Suppressor macrophage treated with lipopolysaccharide for 1 hour (primary cell): ENCODE data around the gene BRF1.
A peak's percentile ranks its signal among the peaks of the same experiment; 100 is the strongest.
"Not testable (repeated sequence)": the region's sequence is repeated elsewhere in the genome, so short reads cannot be mapped to it uniquely, and the experiment has no call there.

ENCODE experiments used
- DNase-seq, 3 donors: peaks; one replicate each; pipeline ENCODE4 v3.0.0-alpha.2; 2020 to 2022

BRF1 gene

GRCh38 chr14:105287249-105288102, 13.3 kb downstream of the BRF1 start:
- DNase-seq: no peak

GRCh38 chr14:105286759-105287144, 14.0 kb downstream of the BRF1 start:
- no peak for DNase-seq

GRCh38 chr14:105285174-105285573, 15.6 kb downstream of the BRF1 start:
- DNase-seq: no peak

DNA sequence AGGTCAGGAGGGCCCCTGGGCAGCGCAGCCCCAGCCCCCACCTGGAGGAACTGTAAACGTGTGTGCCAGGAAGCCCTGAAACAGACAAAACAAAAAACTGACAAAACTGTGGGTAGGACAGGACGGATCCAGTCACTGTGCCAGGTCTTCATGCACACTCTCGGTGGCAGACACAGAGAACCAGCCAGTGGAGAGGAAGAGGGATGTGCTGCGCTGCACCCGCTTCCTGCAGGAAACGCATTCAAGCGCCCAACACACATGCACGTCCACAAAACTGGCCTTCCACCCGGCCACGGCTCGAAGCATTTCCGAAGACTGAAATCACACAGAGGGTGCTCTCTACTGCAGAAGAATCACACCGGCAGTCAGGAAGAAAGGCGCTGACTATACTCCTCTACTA, 16.9 kb downstream of the BRF1 start:
- DNase-seq: no peak

- no peak for DNase-seq
These were observed 17.8 kb downstream of the BRF1 start for GRCh38 chr14:105283028-105283427.

DNA sequence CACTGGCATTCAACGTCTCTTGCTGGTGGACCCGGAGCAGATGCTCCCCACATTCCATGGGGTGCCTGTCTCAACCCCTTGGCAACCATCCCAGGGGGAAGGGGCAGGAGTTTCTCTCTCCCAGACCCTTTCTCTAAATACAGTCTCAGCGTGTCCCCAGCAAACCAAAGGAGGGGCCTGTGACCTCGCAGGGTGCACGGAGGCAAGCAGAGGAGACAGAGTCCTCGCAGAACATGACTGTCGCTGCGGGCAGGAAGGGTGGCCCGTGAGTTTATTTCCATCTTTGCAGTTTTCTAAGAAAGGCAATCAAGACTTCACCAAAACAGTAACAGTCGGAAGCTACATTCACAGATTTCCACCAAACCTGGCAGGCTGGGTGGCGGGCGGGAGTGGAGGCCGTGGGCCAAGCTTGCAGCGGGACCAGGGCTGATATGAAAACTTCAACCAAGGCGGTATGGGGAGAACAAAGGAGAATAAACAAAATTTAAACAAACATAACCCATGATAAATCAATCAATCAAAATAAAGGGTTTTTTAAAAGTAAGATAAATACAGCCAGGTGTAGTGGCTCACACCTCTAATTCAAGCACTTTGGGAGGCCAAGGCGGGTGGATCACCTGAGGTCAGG, 18.6 kb downstream of the BRF1 start:
- DNase-seq: no peak

DNA sequence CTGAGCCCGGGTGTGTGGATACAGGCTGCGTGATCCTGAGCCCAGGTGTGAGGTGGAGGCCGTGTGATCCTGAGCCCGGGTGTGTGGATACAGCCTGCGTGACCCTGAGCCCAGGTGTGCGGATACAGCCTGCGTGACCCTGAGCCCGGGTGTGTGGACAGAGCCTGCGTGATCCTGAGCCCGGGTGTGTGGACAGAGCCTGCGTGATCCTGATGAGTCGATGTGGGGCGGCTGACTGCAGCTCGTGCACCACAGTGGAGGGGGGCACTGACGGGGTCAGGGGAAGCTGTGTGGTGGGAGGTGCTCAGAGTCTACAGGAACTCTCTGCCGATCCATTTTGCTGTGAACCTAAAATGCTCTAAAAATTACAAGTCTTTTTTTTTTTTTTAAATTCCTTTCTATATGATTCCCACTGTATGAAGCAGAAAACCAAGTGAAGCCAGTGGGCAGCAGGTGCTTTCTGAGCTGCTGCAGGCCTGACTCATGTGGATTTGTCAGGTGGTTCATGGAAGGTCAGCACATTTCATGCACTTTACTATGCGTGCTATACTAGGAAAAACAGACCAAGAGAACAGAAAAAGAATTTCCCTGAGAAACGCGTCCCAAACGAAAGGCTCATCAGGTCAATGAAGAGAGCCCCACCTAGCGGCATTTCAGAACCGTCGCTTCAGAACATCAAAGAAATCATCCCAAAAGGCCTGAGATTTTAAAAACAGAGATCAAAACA, 19.3 kb downstream of the BRF1 start:
- peak; percentile 51 to 60 (median 60) for DNase-seq

- DNase-seq: no peak
These were observed 20.3 kb downstream of the BRF1 start for GRCh38 chr14:105280525-105280924.

GRCh38 chr14:105279642-105280361, 21.0 kb downstream of the BRF1 start:
- no peak for DNase-seq

DNA sequence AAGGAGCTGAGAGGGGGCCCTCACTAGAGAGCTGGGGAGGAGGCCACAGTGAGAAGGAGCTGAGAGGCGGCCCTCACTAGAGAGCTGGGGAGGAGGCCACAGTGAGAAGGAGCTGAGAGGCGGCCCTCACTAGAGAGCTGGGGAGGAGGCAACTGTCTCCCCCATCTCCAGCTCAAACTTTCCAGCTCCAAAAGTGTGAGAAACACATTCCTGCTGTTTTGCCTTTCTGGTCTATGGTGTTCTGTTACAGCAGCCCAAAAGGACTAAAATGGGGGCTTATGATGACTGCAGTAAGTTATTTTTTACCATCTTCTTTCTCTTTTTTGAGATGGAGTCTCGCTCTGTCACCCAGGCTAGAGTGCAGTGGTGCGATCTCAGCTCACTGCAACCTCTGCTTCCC, 23.4 kb downstream of the BRF1 start:
- DNase-seq: not testable (repeated sequence)

- DNase-seq: no peak
These were observed 25.4 kb downstream of the BRF1 start for GRCh38 chr14:105275267-105275946.

GRCh38 chr14:105274637-105275036, 26.2 kb downstream of the BRF1 start:
- no peak for DNase-seq

DNA sequence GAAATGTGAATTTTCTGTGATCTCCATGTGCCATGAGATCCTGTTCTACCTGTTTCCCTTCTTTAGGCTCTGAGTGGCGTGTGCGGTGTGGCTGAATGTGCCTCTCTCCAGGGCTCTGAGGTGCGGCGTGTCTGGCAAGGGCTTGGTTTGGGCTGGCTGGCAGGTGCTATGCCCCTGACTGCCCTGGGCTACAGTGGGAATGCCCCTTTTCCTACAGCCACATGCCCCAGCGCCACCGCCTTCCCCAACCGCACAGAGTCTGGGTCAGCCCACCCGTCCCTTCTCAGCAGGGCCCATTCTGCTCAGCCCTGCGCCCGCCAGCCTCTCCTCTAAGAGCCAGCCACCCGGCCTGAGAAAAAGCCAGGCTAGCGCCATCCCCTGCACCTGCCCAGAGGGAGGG, 27.7 kb downstream of the BRF1 start:
- no peak for DNase-seq

DNA sequence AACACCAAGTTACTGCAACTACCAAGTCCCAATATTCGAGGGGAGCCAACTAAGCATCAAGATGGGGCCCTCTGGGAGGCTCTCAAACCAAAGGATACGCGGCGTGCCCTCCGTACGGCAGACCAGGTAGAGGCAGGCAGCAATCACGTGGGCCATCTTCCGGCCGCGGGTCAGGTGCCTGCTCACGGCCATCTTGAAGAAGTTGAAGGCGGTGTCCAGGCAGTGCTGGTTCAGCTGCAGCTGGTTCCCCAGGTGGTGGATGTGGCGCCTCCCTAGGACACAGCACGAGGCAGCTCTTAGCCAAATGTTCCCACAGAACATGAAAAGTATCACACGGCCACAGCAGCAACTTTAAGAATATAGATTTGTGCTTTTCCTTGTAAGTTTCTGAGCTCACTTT, 28.2 kb downstream of the BRF1 start:
- no peak for DNase-seq

GRCh38 chr14:105271224-105271890, 29.4 kb downstream of the BRF1 start:
- DNase-seq: no peak

DNA sequence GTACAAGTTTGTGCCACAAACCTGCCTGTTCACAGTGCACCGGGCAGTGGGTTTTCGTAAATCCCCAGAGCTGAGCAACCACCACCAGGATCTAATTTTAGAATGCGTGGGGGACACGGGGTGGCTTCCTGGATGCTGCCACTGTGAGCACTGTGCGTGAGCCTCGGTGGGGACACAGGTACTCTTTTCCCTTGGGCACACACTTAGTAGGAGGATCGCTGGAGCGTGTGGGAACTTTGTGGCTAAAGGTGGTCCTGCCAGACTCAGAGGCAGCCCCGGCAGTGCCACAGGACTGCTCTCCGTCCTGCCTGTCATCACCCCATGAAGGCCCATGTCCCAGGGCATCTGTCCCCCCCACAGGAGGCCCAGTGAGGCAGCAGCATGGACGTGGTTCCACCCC, 31.4 kb downstream of the BRF1 start:
- no peak for DNase-seq

- no peak for DNase-seq
These were observed 32.0 kb downstream of the BRF1 start for GRCh38 chr14:105268736-105269354.

DNA sequence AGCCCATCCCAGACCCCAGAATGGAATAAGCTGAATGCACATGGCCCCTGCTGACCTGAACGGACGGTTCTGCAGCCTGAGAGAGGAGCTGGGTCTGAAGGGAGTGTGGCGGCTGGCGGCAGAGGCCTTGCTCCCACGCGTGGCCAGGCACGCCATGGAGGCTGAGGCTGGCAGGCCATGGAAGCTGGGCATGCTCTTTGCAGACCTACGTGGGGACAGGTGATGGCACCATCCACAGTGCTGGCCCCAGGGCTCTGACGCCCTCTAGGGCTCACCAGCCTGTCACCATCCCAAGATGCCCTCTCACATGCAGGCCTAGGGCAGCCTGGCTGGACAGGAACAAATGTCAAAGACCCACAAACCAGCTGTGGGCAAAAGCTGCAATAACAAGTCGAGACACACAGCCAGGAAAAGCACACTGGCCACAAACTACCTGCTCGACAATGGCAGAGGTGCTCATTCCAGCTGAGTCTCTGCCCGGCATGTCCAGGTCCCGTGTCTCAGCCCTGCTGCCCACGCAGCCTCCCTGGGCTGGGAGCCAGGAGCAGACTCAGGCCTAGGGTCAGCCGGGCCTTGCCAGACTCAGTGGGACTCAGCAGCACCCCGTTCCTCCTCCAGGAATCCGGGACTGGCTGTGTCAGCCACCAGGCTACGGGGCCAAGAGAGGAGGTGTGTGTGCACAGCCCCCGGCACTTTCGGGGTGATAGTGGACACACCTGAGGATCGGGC, 32.8 kb downstream of the BRF1 start:
- no peak for DNase-seq

DNA sequence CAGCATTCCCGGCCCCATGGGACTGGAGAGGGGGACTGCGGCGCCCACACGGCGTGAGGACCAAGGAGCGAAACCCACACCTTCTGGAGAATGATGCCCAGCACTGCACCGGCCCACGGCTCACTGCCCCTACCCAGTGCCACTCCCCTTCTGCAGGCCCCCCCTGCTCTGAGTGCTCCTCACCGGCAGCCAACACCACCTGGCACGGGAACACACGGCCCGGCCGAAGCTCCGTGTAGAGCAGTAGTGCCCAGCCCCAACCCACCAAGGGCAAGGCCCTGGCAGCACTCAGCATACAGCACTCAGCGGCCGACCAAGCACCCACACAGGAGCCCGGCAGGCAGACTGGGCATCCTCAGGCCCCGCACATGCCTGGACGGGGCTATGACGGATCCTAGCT, 39.0 kb downstream of the BRF1 start:
- DNase-seq: no peak

DNA sequence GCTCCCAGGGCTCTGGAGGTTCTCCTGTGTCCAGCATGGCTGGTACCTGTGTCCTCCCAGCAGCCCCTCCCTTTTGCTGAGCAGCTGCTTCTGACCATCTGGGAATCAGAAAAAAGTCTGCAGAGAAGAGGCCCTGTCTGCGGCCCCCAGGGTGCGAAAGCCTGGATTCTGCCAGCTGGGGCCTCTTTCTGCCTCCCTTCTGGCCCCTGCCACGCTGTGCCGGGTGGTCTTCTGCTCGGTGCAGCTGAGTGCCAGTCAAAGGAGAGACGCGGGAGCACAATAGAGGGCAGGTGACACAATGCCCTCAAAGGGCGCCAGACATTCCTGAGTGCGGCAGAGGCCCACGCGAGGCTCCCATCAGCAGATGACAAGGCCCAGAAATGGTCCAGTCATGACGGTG, 39.8 kb downstream of the BRF1 start:
- DNase-seq: no peak

- DNase-seq: no peak
These were observed 42.0 kb downstream of the BRF1 start for GRCh38 chr14:105258846-105259245.
